HG03354 (cell line): ENCODE measurements around the gene ADGB.
A peak's percentile ranks its signal among the peaks of the same experiment; 100 is the strongest.

Source experiments
- ATAC-seq: cut with Tn5 transposase; IDR thresholded peaks from one replicate; pipeline ENCODE4 v1.9.1; 2021; ENCODE audit warnings: mild to moderate bottlenecking; ENCODE audit not compliant: unreplicated experiment, poor library complexity, severe bottlenecking

ADGB gene

DNA sequence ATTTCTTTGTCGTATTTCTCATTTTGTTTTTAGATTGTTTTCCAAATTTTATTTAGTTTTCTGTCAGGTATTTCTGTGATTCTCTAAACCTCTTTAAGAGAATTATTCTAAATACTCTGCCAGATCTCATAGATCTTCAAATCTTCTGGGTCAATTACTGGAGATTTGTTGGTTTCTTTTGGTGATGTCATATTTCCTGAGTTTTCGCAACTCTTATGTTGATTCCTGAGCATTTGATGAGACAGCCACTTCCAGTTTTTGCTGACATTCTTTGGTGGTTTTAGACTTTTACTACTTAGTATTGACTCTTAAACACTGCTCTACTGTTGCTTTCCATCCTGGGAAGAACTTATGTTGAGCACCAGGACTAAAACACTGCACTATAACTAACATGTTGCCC lies 21.9 kb downstream of the ADGB start:
- ATAC-seq: no peak

GRCh38 chr6:146628350-146628749 lies 29.6 kb downstream of the ADGB start:
- ATAC-seq: no peak

DNA sequence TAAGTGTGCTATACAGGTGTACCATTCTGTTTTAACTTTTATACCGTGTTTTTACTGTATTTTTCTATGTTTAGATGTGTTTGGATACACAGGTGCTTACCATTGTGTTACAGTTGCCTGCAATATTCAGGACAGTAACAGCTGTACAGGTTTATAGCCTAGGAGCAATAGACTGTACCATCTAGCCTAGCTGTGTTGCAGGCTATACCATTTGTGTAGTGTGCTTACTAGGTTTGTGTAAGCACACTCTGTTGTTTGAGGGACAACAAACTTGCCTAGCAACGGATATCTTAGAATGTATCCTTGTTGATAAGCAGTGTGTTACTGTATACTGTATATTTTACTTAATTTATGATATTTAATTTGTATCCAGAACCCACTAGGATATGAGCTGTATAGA lies 35.2 kb downstream of the ADGB start:
- no peak for ATAC-seq

DNA sequence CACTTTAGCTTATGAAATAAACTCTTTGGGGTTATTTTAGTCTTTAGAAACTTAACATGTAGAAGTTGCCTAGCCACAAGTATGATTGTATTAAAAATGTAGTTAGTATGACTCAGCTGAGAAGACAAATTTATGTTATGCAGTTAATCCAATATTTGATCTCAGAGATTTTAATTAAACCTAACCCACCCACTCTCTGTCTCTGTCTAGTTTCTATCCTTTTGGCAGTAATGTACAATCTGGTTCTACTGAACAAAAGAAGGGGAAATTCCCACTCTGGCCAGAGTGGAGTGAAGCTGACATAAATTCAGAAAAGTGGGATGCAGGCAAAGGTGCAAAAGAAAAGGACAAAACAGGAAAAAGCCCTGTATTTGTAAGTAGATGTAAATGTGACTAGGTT lies 36.4 kb downstream of the ADGB start:
- ATAC-seq: no peak

DNA sequence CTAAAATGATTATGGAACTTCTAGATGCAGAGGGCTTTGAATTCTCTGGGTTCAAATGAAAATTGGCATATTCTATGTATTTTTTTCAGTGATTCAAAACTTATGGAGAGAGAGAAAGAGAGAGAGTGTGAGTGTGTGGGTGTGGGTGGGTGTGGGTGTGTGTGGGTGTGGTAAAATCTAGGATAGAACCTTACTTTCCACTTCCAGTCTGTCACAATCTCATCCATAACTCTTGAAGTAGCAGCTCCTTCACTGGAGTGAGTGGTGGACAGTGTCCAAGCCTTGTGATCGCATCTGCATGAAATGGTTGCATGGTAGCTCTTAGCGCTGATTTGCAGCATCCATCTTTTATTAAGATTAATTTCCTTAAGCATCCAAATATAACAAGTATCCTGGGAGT lies 37.7 kb downstream of the ADGB start:
- ATAC-seq: no peak

DNA sequence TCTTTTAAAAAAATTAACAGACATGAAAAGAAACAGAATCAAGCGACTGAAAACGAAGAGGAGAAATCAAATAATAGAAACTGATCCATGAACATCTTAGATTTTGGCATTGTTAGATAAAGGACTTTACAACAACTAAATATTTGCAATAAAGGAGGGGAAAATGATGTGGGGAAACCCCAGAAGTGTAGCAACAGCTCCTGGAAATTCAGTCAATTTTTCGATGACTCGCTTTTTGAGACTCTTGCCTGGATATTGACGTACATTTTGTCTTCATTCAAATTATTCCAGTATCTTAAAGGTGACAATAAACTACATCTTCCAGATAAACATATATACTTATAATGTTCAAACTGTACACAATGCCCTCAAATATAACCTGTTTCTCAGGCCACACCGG lies 44.1 kb downstream of the ADGB start:
- no peak for ATAC-seq

DNA sequence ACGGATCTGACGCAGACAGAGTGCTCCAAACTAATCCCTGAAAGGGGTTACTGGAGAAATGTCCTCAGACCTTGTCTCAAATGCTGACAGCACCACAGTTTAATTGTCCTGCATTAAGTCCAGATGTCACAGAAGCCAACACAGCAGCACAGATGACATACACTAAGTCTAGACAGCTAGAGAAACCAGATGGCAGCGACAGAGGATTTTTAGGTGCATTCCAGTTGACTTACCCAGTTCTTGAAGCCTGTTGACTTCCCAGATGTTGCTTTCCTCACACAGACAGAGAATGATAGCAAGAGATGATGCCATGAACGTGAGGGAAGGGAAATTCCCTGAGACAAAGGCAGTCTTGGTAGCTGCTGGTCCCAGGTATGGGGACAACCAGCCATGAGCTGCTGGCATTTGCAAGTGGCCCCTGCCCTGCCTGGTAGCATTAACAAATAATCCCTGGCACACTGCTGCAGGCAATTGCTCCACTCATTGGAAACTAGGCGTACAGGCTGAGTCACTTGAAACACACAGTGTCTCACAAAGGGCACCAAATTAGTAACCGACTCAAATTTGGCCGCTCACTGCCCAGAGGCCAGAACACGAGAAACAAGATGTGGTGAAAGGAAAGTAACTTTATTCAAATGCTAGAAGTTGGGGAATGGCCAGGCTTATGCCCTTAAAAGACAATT lies 52.2 kb downstream of the ADGB start:
- no peak for ATAC-seq

DNA sequence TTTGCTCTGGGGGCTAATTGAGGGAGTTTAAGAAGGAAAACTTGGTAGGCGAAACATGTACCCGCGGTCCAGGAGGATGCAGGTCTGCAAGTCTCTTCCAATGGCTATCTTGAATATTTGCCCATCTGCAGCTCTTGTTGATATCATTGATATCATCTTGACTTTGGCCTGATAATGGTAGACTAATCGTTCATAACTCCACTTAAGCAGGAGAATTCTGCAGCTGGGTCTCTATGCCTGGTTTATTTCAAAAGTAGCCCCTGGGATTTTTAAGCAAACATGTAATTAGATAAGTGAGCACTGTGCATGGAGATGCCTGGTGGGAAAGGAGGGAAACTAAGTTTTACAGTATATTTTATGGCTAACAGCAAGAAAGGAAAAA lies 52.7 kb downstream of the ADGB start:
- no peak for ATAC-seq

GRCh38 chr6:146657432-146657831 lies 58.7 kb downstream of the ADGB start:
- ATAC-seq: no peak

DNA sequence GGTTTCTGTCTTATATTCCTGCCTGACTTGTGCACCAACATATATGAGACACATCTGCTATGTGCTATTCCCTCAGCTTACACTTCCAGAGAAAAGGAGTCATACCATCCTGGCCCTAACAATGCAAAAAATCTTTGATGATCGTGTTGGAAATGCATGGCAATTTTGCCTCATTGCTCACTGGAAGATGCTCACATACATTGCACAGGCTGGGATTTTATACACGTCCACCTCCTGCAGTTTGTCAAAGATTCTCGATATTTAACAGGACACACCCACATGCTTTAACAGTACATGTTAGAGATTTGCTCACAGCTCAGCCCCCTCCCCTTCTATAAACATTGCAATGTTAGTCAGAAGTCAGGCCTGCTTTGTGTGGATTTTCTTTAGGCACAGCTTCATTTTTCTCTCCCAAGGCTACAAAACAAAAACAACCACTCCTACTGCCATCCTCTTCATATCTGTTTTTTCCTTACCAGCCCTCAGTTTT lies 66.1 kb downstream of the ADGB start:
- ATAC-seq: no peak

DNA sequence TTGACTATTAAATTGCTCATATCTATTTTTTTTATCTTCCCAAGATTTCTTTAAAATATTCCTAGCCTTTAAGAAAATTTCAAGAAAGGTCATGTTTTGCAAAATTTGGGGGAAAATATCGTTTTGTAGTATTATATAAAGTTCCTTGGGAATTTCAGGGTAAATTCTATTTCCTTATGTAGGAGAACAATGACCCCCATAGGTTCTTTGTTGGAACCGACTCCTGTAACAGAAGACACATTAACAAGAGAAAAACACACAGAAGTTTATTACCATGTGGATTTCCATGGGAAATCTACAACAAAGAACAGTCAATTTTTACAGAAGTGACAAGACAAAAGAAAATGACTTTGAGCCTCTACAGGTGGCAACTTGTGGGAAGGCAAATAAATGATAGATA lies 68.1 kb downstream of the ADGB start:
- ATAC-seq: no peak

DNA sequence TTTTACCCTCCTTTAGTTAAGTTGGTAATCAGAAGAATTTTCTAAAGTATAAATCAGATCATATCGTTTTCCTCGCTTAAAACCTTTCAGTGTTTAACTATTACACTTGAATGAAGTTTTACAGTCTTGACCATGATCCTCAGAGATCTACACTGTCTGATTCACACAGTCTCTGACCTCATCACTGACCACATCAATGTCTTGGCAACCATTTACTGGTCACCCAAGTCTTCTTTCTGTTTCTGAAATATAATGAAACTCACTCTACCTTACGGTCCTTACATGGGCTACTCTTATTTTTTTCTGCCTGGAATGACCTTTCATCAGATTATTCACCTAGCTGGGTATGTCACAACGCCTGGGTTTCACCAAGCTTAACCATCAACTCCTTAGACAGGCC lies 71.4 kb downstream of the ADGB start:
- ATAC-seq: no peak

DNA sequence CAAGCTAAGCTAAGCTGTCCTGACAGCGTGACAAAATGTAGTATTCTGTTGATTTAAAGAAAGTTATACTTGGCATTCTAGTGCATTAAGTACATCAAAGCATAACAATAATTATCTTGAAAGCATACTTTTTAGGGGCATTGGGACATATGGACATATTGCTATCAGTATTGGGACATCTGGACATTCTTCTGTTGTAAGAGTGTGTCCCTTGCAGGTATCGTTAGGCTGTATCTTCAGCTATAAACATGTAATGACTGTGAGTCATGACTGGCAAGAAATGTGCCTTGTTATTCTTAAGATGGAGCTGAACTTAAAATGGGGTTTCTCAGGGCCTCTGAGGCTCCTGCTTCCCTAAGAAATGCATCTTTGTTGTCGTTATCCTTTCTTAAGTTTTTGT lies 74.3 kb downstream of the ADGB start:
- no peak for ATAC-seq

DNA sequence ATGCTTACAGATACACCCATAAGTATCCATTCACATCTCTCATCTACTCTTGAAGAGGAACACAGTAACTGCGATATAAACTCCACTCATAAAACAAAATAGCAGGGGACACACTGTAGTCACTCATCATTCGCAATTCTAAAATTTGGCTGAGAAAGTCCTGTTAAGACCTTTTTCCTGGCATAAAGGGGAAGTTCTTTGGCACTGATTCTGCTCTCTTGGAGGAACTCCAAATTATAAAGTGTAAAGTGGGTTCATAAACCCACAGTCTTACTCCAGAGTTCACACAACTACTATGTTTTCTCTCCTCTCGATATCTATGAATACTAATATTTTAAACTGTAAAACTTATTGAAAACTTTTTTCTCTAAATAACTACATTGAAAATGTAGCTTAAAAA lies 80.6 kb downstream of the ADGB start:
- no peak for ATAC-seq

GRCh38 chr6:146682919-146683318 lies 84.1 kb downstream of the ADGB start:
- ATAC-seq: no peak

DNA sequence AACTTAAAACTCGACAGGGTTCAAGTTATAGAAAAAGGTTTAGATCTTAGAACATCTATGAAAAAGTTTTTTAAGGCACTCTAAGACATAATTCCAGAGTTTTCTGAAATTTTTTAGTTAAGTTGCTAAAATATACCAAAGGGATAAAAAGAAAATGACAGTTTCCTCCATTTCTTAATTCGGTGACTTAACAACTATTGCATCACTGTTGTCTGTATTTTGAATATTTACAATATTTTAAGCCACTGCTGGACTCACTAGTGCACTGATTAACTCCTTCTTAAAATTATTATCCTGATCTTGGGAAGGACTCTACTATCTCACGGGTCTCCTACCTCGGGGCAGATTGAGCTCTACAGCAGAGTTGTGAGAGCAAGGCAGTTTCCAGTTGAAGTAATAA lies 91.0 kb downstream of the ADGB start:
- no peak for ATAC-seq

GRCh38 chr6:146693342-146693741 lies 94.6 kb downstream of the ADGB start:
- ATAC-seq: no peak

DNA sequence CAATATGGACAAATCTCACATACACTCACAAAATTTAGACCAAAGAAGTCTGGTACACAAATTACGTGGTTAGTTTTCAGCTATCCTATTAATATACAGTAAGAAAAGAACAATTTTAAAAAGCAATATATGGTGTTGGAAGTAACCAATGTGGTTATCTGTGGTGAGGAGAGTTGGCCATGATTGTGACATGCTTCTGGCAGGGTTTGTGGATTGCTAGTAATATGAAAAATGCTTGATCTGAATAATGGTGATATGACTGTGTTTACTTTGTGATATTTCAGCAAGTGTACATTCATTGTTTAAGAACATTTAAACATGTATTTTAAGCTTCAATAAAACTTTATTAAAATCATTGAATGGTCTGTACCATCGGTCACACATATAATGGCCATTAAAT lies 99.1 kb downstream of the ADGB start:
- no peak for ATAC-seq

DNA sequence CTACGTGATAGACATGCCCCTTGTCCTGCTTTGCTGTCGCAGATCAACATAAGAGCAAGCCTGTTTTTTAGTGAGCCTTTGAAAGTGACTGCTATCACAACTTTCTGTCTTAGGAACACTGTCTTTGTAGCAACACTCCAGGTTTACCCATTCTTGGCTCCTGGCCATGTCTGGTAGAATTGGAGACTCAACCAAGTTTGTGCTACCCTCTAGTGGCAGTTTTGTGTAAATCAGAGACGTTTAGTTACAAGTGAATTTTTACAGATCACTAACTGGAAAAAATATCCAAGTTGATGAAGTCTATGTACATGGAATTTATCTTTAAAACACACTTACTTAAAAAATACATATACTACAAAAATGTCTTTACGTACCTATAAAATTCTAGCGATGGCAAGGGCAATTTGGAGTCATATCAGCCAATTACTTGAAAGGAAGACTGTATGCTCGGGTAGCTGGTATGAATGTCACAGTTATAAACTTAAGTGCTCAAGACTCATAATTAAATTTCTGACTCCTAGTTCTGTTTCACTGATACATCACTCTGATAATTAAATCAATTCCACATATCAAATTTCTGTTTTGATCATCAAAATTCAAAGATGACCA lies 101.4 kb downstream of the ADGB start:
- peak; percentile 83 for ATAC-seq

GRCh38 chr6:146701632-146702031 lies 102.9 kb downstream of the ADGB start:
- no peak for ATAC-seq

DNA sequence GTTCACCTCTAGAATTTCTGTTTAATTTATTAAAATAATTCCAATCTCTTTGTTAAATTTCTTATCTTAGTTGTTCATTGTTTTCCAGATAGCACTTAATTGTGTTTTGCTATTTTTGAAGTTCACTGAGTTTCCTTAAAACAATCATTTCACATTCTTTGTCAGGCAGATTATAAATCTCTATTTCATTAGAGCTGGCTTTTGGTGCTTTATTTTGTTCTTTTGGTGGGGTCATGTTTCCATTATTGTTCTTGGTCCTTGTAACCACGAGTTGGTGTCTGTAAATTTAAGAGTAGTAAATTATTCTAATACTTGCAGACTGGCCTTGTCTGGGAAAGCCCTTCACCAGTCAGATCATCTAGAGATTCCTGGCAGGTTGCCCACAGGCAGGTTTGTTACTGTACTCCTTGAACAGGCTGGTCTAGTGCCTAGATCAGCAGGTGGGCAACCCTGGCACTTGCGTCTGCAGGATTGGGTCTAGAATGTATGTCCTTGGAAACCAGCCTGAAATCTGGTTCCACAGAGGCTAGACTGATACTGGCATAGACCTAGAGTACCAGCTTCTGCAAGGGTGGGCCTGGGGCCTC lies 110.4 kb downstream of the ADGB start:
- ATAC-seq: no peak
